Endometrial microvascular endothelial cells (primary cell): ENCODE results near the gene C10orf62. TPM values are rescaled to one million over a fixed set of nuclear protein-coding genes. Genes with fewer than 3 reads are reported as not detected.
"Not testable (repeated sequence)": the region's sequence is repeated elsewhere in the genome, so short reads cannot be mapped to it uniquely, and the experiment has no call there.

ENCODE experiments used
- in situ Hi-C: cut with HindIII; loops from 2 replicates; pipeline ENCODE4 v1.10.0; 2017; ENCODE audit warnings: low sequenced_read_pairs, low pct_unique_long_range_greater_than_20kb; ENCODE audit errors: inconsistent ontology term
- total RNA-seq: library from RNA; depleted of rRNA; stranded (reverse); fragments of >200 nt; gene quantifications from one replicate; pipeline ENCODE4 v1.2.3, GENCODE V29; 2015; ENCODE audit errors: inconsistent ontology term

Gene C10orf62
- total RNA-seq, 1 donor from 2014 or later: not detected

- in situ Hi-C loops: no loop called here
Observed at GRCh38 chr10:97608991-97609561, 19.6 kb downstream of the C10orf62 start.

GRCh38 chr10:97611473-97611872 lies 22.0 kb downstream of the C10orf62 start:
- in situ Hi-C loops: no loop called here

- in situ Hi-C loops: no loop called here
Observed at GRCh38 chr10:97612386-97612785, 22.9 kb downstream of the C10orf62 start.

- in situ Hi-C loops: no loop called here
Observed at GRCh38 chr10:97618285-97618684, 28.8 kb downstream of the C10orf62 start.

GRCh38 chr10:97618733-97619132 lies 29.2 kb downstream of the C10orf62 start:
- in situ Hi-C loops: no loop called here

- in situ Hi-C loops: no loop called here
Observed at GRCh38 chr10:97623277-97623676, 33.8 kb downstream of the C10orf62 start.

GRCh38 chr10:97627731-97628130 lies 38.2 kb downstream of the C10orf62 start:
- in situ Hi-C loops: no loop called here

- in situ Hi-C loops: no loop called here
Observed at GRCh38 chr10:97628228-97628627, 38.7 kb downstream of the C10orf62 start.

- in situ Hi-C loops: no loop called here
Observed at GRCh38 chr10:97629289-97629688, 39.8 kb downstream of the C10orf62 start.

DNA sequence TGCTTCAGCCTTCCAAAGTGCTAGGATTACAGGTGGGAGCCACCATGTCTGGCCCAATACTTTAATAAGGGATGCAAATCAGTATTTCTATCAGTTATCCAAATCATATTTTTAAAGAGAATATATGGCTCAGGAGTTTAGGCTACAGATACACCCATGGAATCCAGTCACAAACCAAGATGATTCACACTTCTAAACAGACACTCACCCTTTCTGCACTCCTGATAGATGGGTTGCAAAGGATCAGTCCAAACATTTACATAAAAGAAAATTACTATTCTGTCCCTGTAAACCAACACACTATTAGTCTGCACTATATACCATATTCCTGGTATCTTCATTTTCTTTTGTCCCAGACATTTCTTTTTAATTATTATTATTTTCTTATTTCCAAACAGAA lies 41.6 kb downstream of the C10orf62 start:
- in situ Hi-C loops: no loop called here

- in situ Hi-C loops: no loop called here
Observed at GRCh38 chr10:97632949-97633884, 43.7 kb downstream of the C10orf62 start, which contains the start of gene MORN4. TSS of gene MORN4 (minus strand) at chr10:97633500. CDS start at chr10:97619653, 13,847 bp downstream.

DNA sequence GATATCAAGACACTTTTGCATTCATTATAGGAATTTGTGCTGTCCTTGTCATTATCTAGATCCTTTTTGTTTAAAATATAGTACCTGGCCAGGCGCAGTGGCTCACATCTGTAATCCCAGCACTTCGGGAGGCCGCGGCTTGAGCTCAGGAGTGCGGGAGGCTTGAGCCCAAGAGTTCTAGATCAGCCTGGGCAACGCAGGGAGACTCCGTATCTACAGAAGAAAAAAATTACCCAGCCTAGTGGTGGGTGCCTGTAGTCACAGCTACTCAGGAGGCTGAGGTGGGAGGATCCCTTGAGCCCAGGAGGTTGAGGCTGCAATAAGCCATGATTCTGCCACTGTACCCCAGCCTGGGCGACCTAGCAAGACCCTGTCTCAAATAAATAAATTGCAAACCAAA lies 44.4 kb downstream of the C10orf62 start:
- in situ Hi-C loops: no loop called here

GRCh38 chr10:97635577-97635976 lies 46.1 kb downstream of the C10orf62 start:
- in situ Hi-C loops: no loop called here

GRCh38 chr10:97639090-97639489 lies 49.6 kb downstream of the C10orf62 start:
- in situ Hi-C loops: not testable (repeated sequence)

DNA sequence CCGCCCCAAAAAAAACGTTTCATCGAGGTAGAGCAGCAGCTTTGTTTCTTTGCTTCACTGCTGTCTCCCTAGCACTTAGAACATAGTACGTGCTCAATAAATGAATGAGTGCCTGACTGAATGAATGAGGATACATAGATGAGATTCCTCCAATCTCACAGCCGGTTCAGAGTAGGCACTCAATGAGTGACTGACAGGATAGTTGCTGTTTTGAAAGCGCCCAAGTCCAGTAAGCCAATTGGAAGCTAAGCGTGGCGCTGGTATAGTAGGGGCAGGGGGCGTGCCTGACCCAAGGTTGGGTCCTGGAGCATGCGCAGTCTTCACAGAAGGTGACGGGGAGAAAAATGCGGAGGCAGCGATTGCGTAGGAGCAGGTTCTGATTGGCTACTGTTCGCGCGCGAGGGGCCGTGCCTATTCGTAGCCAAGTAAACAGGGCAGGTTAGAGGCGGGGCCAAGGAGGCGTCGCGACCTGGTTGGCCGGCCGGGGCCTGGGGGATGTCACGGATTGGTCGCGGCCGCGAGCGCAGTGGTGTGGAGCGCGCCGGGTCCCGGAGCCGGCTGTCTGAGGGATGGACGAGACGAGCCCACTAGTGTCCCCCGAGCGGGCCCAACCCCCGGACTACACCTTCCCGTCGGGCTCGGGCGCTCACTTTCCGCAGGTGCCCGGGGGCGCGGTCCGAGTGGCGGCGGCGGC lies 50.8 kb downstream of the C10orf62 start, which contains the start of gene PI4K2A:
Gene PI4K2A, plus strand, starts transcription at position 498 of the 694 bp plus-strand sequence. Its CDS starts 72 bp downstream, at position 570.
- in situ Hi-C loops: no loop called here

Other genes starting within 250 kb of the C10orf62 start
- 27.9 TPM for gene RRP12, start 188.4 kb upstream of the C10orf62 start, total RNA-seq
- 735 TPM for gene PGAM1, start 163.5 kb upstream of the C10orf62 start, total RNA-seq
- 76.7 TPM for gene EXOSC1, start 143.7 kb upstream of the C10orf62 start, total RNA-seq
- 62.8 TPM for gene ZDHHC16, start 143.5 kb upstream of the C10orf62 start, total RNA-seq
- gene MMS19, start 91.3 kb upstream of the C10orf62 start, total RNA-seq: 91.4 TPM
- 34.5 TPM for gene UBTD1, start 90.8 kb upstream of the C10orf62 start, total RNA-seq
- 2.5 TPM for gene ANKRD2, start 16.9 kb upstream of the C10orf62 start, total RNA-seq
- gene HOGA1, start 5.3 kb upstream of the C10orf62 start, total RNA-seq: 0.37 TPM
- gene MORN4, start 43.8 kb downstream of the C10orf62 start, total RNA-seq: 4.7 TPM
- 24.6 TPM for gene PI4K2A, start 51.0 kb downstream of the C10orf62 start, total RNA-seq
- gene AVPI1, start 97.5 kb downstream of the C10orf62 start, total RNA-seq: 3.6 TPM
- gene MARVELD1, start 124.0 kb downstream of the C10orf62 start, total RNA-seq: 35.1 TPM
- 10.3 TPM for gene ZFYVE27, start 147.4 kb downstream of the C10orf62 start, total RNA-seq
- gene SFRP5, start 182.3 kb downstream of the C10orf62 start, total RNA-seq: not detected